ENCODE measurements around the gene LCLAT1. TPM values are rescaled to one million over a fixed set of nuclear protein-coding genes. Genes with fewer than 3 reads are reported as not detected.

LCLAT1 gene
- total and polyA plus RNA-seq, 2 of the 4 experiments (the other 2 are of a cell fraction): 7.5 to 11.5 TPM

GRCh38 chr2:30493440-30493839 is 46.4 kb downstream of the LCLAT1 start:
- H3K4me2 ChIP-seq (ENCODE audit: low read depth, low read length): no peak overlapping the region
- BruUV-seq (replicated peaks): no TSS peak
- POLR2A ChIA-PET (ENCODE audit: unreplicated experiment): no interaction called here
- no peak overlapping the region for H2AFZ ChIP-seq (replicated peaks; ENCODE audit: low read length, poor library complexity)
- H4K5ac ChIP-seq (ENCODE audit: low read depth, low read length): no peak overlapping the region
- ATAC-seq (ENCODE audit: low read depth): no peak
- intact Hi-C loops (cut with micrococcal nuclease): no loop called here
- no peak overlapping the region for H3K4me3 ChIP-seq (ENCODE audit: insufficient read depth, low read depth, low read length)
- no peaks in the 10 kb centered on the region for H3K27me3 ChIP-seq (ENCODE audit: control insufficient read depth, insufficient read depth, low read length)
- H2BK5ac ChIP-seq (ENCODE audit: low read depth, low read length, poor library complexity, severe bottlenecking): no peak overlapping the region
- no peak overlapping the region for H3K27ac ChIP-seq (ENCODE audit: insufficient read depth, low read length)
- no peak overlapping the region for H3K18ac ChIP-seq (ENCODE audit: low read depth, low read length)
- H4K91ac ChIP-seq (ENCODE audit: insufficient read depth, low read depth, low read length): no peak overlapping the region
- no peaks in the 10 kb centered on the region; the same call in 1 of the 2 replicates for H3K9me1 ChIP-seq (ENCODE audit: insufficient read depth, low read length)
- no peaks in the 10 kb centered on the region for H4K20me1 ChIP-seq (ENCODE audit: insufficient read depth, low read length)
- H4K8ac ChIP-seq (ENCODE audit: low read depth in 2 of 2, low read length in 2 of 2): no peak overlapping the region
- H2AK9ac ChIP-seq (replicated peaks; ENCODE audit: low read depth, low read length, poor library complexity): no peak overlapping the region
- no CpG with 5 or more reads among the region's 1 CpG for WGBS, 2 experiments (ENCODE audit: extremely low coverage in 2 of 2, insufficient read length in 1 of 2)
- no peak overlapping the region for H3K56ac ChIP-seq (ENCODE audit: extremely low read depth, insufficient read depth, low read length)
- CTCF ChIA-PET: no interaction called here
- in situ Hi-C loops (cut with MboI; ENCODE audit: low sequenced_read_pairs): no loop called here
- H3K79me1 ChIP-seq (ENCODE audit: low read depth in 1 of 2, low read length in 2 of 2): peaks cover 21 to 27% of the 10 kb centered on the region in 2 experiments
- H3K4me1 ChIP-seq (ENCODE audit: control insufficient read depth, insufficient read depth, low read length): peaks cover 5% of the 10 kb centered on the region; the same call in 1 of the 2 replicates
- no peak for DNase-seq
- TF ChIP-seq, protein P1, sequence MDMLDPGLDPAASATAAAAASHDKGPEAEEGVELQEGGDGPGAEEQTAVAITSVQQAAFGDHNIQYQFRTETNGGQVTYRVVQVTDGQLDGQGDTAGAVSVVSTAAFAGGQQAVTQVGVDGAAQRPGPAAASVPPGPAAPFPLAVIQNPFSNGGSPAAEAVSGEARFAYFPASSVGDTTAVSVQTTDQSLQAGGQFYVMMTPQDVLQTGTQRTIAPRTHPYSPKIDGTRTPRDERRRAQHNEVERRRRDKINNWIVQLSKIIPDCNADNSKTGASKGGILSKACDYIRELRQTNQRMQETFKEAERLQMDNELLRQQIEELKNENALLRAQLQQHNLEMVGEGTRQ (IDR thresholded peaks at IDR 0.05; ENCODE audit: low read depth, low read length): no peak
- TF ChIP-seq ELK1 (IDR thresholded peaks at IDR 0.05; ENCODE audit: borderline replicate concordance, low read depth, low read length) (no peak), FOS (IDR thresholded peaks at IDR 0.05; ENCODE audit: low read depth, low read length) (no peak), NFE2L2 (IDR thresholded peaks at IDR 0.05; ENCODE audit: low read depth, low read length) (no peak), MAFK (IDR thresholded peaks at IDR 0.05; ENCODE audit: low read depth, low read length) (no peak), RAD21 (IDR thresholded peaks at IDR 0.05; ENCODE audit: low read length) (no peak), RFX5 (IDR thresholded peaks at IDR 0.05; ENCODE audit: low read depth, low read length) (no peak), MAZ (IDR thresholded peaks at IDR 0.05; ENCODE audit: borderline replicate concordance, low read depth, low read length) (no peak), RCOR1 (IDR thresholded peaks at IDR 0.05; ENCODE audit: insufficient replicate concordance, low read length) (no peak), CEBPB (IDR thresholded peaks at IDR 0.05; ENCODE audit: low read depth, low read length) (no peak), BHLHE40 (IDR thresholded peaks at IDR 0.05; ENCODE audit: low read depth, low read length) (no peak), SMC3 (IDR thresholded peaks at IDR 0.05; ENCODE audit: low read depth, low read length) (no peak), POLR2A (IDR thresholded peaks at IDR 0.05; ENCODE audit: low read depth, low read length) (no peak), CHD1 (IDR thresholded peaks at IDR 0.05; ENCODE audit: low read depth, low read length) (no peak), MXI1 (IDR thresholded peaks at IDR 0.05; ENCODE audit: borderline replicate concordance, low read depth, low read length) (no peak)
- TF ChIP-seq, protein P2, sequence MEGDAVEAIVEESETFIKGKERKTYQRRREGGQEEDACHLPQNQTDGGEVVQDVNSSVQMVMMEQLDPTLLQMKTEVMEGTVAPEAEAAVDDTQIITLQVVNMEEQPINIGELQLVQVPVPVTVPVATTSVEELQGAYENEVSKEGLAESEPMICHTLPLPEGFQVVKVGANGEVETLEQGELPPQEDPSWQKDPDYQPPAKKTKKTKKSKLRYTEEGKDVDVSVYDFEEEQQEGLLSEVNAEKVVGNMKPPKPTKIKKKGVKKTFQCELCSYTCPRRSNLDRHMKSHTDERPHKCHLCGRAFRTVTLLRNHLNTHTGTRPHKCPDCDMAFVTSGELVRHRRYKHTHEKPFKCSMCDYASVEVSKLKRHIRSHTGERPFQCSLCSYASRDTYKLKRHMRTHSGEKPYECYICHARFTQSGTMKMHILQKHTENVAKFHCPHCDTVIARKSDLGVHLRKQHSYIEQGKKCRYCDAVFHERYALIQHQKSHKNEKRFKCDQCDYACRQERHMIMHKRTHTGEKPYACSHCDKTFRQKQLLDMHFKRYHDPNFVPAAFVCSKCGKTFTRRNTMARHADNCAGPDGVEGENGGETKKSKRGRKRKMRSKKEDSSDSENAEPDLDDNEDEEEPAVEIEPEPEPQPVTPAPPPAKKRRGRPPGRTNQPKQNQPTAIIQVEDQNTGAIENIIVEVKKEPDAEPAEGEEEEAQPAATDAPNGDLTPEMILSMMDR (conservative IDR thresholded peaks at IDR 0.05; ENCODE audit: low read depth, low read length): no peak
- H3K9ac ChIP-seq (ENCODE audit: low read depth, low read length): no peak overlapping the region
- H3K23ac ChIP-seq (ENCODE audit: low read depth, low read length): no peak overlapping the region
- dilution Hi-C loops (cut with HindIII; ENCODE audit: low sequenced_read_pairs, unreplicated experiment): no loop called here
- H3K36me3 ChIP-seq (ENCODE audit: control insufficient read depth, insufficient read depth, low read length): no peaks in the 10 kb centered on the region
- no peak overlapping the region for H2AK5ac ChIP-seq (ENCODE audit: low read depth, low read length)
- H3K9me3 ChIP-seq (ENCODE audit: control insufficient read depth, insufficient read depth, low read length): peaks cover 4% of the 10 kb centered on the region
- H2BK120ac ChIP-seq (ENCODE audit: low read depth, low read length): no peak overlapping the region
- no peak overlapping the region for H3K4ac ChIP-seq (ENCODE audit: low read depth, low read length)
- no peak overlapping the region for H3K14ac ChIP-seq (replicated peaks; ENCODE audit: low read depth, low read length)
- H2BK15ac ChIP-seq (ENCODE audit: low read depth, low read length): no peak overlapping the region
- no peak overlapping the region for H2BK20ac ChIP-seq (ENCODE audit: low read depth, low read length)
